PC-9 (cell line): Measurements from ENCODE around the gene AMPD1. TPM values are rescaled to one million over a fixed set of nuclear protein-coding genes. Genes with fewer than 3 reads are reported as not detected.

Experiments
- BruUV-seq: library from RNA; stranded (reverse); fragments of 400-500 nt; replicated peaks from 2 replicates; lab custom pipeline; 2021; lab: Mats Ljungman, UMichigan
- CTCF ChIA-PET: fragments of 300-600 bp; sonication (Branson Sonifier 250); formaldehyde crosslinking; loops from one replicate; lab custom pipeline; 2022; ENCODE audit warnings: antibody characterized with exemption; lab: Charles Lee
- POLR2A ChIA-PET: fragments of 300-600 bp; sonication (Branson Sonifier 250); formaldehyde crosslinking; loops from one replicate; lab custom pipeline; 2022; ENCODE audit warnings: antibody characterized with exemption; ENCODE audit not compliant: unreplicated experiment; lab: Charles Lee
- DNase-seq, 2 experiments: peaks; one replicate each; pipeline versions ENCODE4 v3.0.0 to v3.0.0-alpha.2; 2015 to 2022; ENCODE audit warnings: mixed read lengths in 1 of 2
- H2AFZ ChIP-seq: fragments of 200-600 bp; sonication (generic); 2 replicates; pipeline ENCODE4 v1.8.1; 2017; ENCODE audit warnings: antibody characterized with exemption
- H3F3A ChIP-seq: fragments of 200-600 bp; sonication (generic); 2 replicates; pipeline ENCODE4 v1.8.1; 2017; ENCODE audit warnings: antibody characterized with exemption, mild to moderate bottlenecking, low read depth; ENCODE audit not compliant: insufficient read depth
- H3K27ac ChIP-seq: fragments of 200-600 bp; sonication (generic); 2 replicates; pipeline ENCODE4 v1.6.1; 2016; ENCODE audit warnings: mixed run types
- H3K27me3 ChIP-seq: fragments of 200-600 bp; sonication (generic); 2 replicates; pipeline ENCODE4 v1.6.1; 2016; ENCODE audit warnings: low read depth, mixed run types; ENCODE audit not compliant: insufficient read depth
- H3K36me3 ChIP-seq: fragments of 200-600 bp; sonication (generic); 2 replicates; pipeline ENCODE4 v1.6.1; 2016; ENCODE audit warnings: low read depth, mixed run types
- H3K4me1 ChIP-seq: fragments of 200-600 bp; sonication (generic); replicated peaks from 2 replicates; pipeline ENCODE4 v1.6.1; 2016; ENCODE audit warnings: mixed run types; ENCODE audit not compliant: insufficient read depth
- H3K4me2 ChIP-seq: fragments of 200-600 bp; sonication (generic); 2 replicates; pipeline ENCODE4 v1.6.1; 2017; ENCODE audit warnings: mixed run types
- H3K4me3 ChIP-seq: fragments of 200-600 bp; sonication (generic); 2 replicates; pipeline ENCODE4 v1.6.1; 2016; ENCODE audit warnings: mixed run types
- H3K79me2 ChIP-seq: fragments of 200-600 bp; sonication (generic); 2 replicates; pipeline ENCODE4 v1.6.1; 2017; ENCODE audit warnings: low read depth, mixed run types
- H3K9me2 ChIP-seq: fragments of 200-600 bp; sonication (generic); 2 replicates; pipeline ENCODE4 v1.8.1; 2017; ENCODE audit warnings: mild to moderate bottlenecking; ENCODE audit not compliant: insufficient read depth
- H3K9me3 ChIP-seq: fragments of 200-600 bp; sonication (generic); 2 replicates; pipeline ENCODE4 v1.8.1; 2016; ENCODE audit warnings: low read depth; ENCODE audit not compliant: insufficient read depth
- H4K20me1 ChIP-seq: fragments of 200-600 bp; sonication (generic); 2 replicates; pipeline ENCODE4 v1.8.1; 2017; ENCODE audit not compliant: insufficient read depth
- CTCF ChIP-seq: fragments of 200-600 bp; sonication (generic); conservative IDR thresholded peaks from 2 replicates; pipeline ENCODE4 v1.6.1; 2017; ENCODE audit warnings: mixed run types, antibody characterized with exemption, mild to moderate bottlenecking, moderate library complexity
- EZH2 ChIP-seq: fragments of 200-600 bp; sonication (generic); IDR thresholded peaks from 2 replicates; pipeline ENCODE4 v1.8.0; 2017; ENCODE audit warnings: antibody characterized with exemption, low read depth
- intact Hi-C: fragments of 100-400 bp; cut with micrococcal nuclease; formaldehyde crosslinking; loops from one replicate; pipeline ENCODE4 v1.10.0; 2022; ENCODE audit not compliant: unreplicated experiment
- total RNA-seq: library from RNA; stranded (reverse); gene quantifications from 2 replicates; pipeline ENCODE4 v1.2.3, GENCODE V29; 2021

Gene AMPD1
- total RNA-seq, 1 experiment from 2014 or later = not detected

- H3K4me1 ChIP-seq = peaks cover 45% of the 10 kb centered on the region
- H3F3A ChIP-seq = peaks cover 58% of the 10 kb centered on the region
- no peak overlapping the region for H2AFZ ChIP-seq
- no peaks in the 10 kb centered on the region for H3K27me3 ChIP-seq
- peaks cover 28% of the 10 kb centered on the region for H3K79me2 ChIP-seq
- H3K4me3 ChIP-seq = no peak overlapping the region
- H3K9me3 ChIP-seq = no peaks in the 10 kb centered on the region
- peak overlapping the region; percentile 42 for H3K27ac ChIP-seq
- H4K20me1 ChIP-seq = peaks cover 16% of the 10 kb centered on the region
- no peak for TF ChIP-seq CTCF
- TF ChIP-seq EZH2 = no peak
- POLR2A ChIA-PET = no interaction called here
- no peaks in the 10 kb centered on the region for H3K9me2 ChIP-seq
- intact Hi-C loops = no loop called here
- CTCF ChIA-PET = no interaction called here
- BruUV-seq = no TSS peak
- H3K36me3 ChIP-seq = peaks cover 57% of the 10 kb centered on the region
- DNase-seq = peak in 1 of 2 experiments; percentile 85
- peak overlapping the region; percentile 26 for H3K4me2 ChIP-seq
Observed at GRCh38 chr1:114718661-114719423, 23.5 kb upstream of the AMPD1 start.

GRCh38 chr1:114716304-114717170 is 21.2 kb upstream of the AMPD1 start, which contains the start of gene NRAS:
TSS of gene NRAS (minus strand) at chr1:114716771. CDS start at chr1:114716160, 611 bp downstream.
- H3K36me3 ChIP-seq = peaks cover 61% of the 10 kb centered on the region
- peaks cover 31% of the 10 kb centered on the region for H3K79me2 ChIP-seq
- peak within 1 kb of the TSS; percentile 94 for H2AFZ ChIP-seq
- POLR2A ChIA-PET = interaction anchor here (0.7 kb wide), 1 partner anchor 47 kb away, joined by 5 read pairs; the partner anchor contains the start of gene DENND2C
- H3K27ac ChIP-seq = peak within 1 kb of the TSS; percentile 79
- H3K4me1 ChIP-seq = peaks cover 45% of the 10 kb centered on the region
- H4K20me1 ChIP-seq = peaks cover 16% of the 10 kb centered on the region
- CTCF ChIA-PET = interaction anchor here (0.9 kb wide), 1 partner anchor 369 kb away, joined by 3 read pairs; no protein-coding TSS in a partner anchor
- TF ChIP-seq CTCF (no peak), EZH2 (no peak)
- BruUV-seq = no TSS peak
- peak within 1 kb of the TSS; percentile 88 for H3K4me2 ChIP-seq
- H3K27me3 ChIP-seq = no peaks in the 10 kb centered on the region
- peaks cover 47% of the 10 kb centered on the region for H3F3A ChIP-seq
- H3K9me2 ChIP-seq = no peaks in the 10 kb centered on the region
- intact Hi-C loops = no loop called here
- H3K9me3 ChIP-seq = no peaks in the 10 kb centered on the region
- peak; percentile 84 to 88 for DNase-seq
- H3K4me3 ChIP-seq = peak within 1 kb of the TSS; percentile 82

- TF ChIP-seq EZH2 = no peak
- no peak for TF ChIP-seq CTCF
- Histone ChIP-seq H3K79me2 (peaks cover 31% of the 10 kb centered on the region), H3K27ac (peak overlapping the region; percentile 79), H3K4me1 (peaks cover 45% of the 10 kb centered on the region), H3K4me2 (peak overlapping the region; percentile 88), H2AFZ (peak overlapping the region; percentile 94), H3K4me3 (peak overlapping the region; percentile 82), H3K9me2 (no peaks in the 10 kb centered on the region), H3K27me3 (no peaks in the 10 kb centered on the region), H3K9me3 (no peaks in the 10 kb centered on the region), H3F3A (peaks cover 41% of the 10 kb centered on the region), H3K36me3 (peaks cover 55% of the 10 kb centered on the region), H4K20me1 (peaks cover 16% of the 10 kb centered on the region)
- BruUV-seq = TSS peak; percentile 29
- intact Hi-C loops = no loop called here
- ChIA-PET CTCF (interaction anchor here (0.9 kb wide), 1 partner anchor 369 kb away, joined by 3 read pairs; no protein-coding TSS in a partner anchor), POLR2A (interaction anchor here (0.5 kb wide), 1 partner anchor 957 kb away, joined by 5 read pairs; no protein-coding TSS in a partner anchor)
- DNase-seq = no peak
Observed at GRCh38 chr1:114715952-114716303, 20.6 kb upstream of the AMPD1 start.
